GM10847 (cell line): ENCODE measurements around the gene ATAD3A.

ENCODE experiments used
- POLR2A ChIP-seq: IDR thresholded peaks from 2 replicates; pipeline ENCODE4 v1.6.1; 2011; ENCODE audit not compliant: insufficient read length; ENCODE audit errors: extremely low read depth

The ATAD3A gene

GRCh38 chr1:1507305-1507704, 4.7 kb upstream of the ATAD3A start:
- no peak for TF ChIP-seq POLR2A

DNA sequence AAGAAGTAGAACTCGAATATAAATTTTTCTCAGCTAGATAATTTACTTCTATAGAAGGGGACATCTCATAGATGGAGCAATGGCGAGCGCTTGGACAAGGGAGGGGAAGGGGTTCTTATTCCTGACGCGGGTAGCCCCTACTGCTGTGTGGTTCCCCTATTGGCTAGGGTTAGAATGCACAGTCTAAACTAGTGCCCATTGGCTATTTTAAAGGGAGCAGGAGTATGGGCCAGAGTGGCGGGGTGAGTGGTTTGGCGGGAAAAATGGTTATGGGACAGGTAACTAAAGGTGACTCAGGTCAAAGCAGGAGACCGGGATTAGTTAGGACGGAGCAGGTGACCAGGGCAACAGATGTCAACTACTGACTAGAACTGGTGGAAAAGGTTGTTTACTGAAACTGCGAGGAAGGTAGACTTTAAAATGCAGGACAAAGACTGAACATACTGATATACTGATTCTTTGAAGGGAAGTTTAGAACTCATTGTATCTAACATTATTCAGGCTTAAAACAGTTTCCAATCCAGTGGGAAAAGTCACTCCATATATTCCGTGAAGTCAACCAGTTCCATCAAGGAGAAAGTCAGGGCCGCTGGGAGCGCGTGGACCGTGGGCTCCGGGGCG, 940 bp upstream of the ATAD3A start:
- no peak for TF ChIP-seq POLR2A

- TF ChIP-seq POLR2A = no peak
Measured at GRCh38 chr1:1517973-1518620, 6.1 kb downstream of the ATAD3A start.

- TF ChIP-seq POLR2A = no peak
Measured at GRCh38 chr1:1521331-1521730, 9.4 kb downstream of the ATAD3A start.

DNA sequence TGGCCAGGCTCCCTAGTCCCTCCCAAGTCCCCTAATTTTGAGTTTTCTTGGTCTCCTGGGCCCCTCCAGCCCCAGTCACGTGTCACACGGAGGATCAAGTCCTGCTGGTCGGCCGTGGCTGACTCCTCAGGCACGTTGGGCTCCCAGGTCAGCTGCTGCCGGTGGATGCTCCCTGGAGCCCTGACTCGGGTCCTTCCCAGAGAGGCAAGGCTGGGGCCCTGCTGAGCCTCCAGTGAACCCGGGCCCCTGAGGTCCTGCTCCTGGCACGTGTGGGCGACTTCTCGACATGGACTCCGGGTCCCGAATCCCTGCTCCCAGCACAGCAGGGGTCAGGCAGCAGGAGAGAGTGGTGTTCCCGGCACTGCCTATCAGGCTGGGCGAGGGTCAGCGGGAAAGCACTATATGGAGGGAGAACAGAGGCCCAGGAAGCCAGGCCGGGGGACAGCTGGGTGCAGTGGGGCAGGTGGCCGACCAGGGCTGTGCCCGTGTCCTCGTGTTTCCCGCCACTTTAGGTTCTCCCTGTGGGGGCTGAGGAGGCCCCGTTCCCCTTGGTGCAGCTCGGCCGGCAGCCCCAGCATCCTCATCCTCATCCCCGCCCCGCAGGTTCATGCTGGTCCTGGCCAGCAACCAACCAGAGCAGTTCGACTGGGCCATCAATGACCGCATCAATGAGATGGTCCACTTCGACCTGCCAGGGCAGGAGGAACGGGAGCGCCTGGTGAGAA, 15.3 kb downstream of the ATAD3A start:
- no peak for TF ChIP-seq POLR2A

DNA sequence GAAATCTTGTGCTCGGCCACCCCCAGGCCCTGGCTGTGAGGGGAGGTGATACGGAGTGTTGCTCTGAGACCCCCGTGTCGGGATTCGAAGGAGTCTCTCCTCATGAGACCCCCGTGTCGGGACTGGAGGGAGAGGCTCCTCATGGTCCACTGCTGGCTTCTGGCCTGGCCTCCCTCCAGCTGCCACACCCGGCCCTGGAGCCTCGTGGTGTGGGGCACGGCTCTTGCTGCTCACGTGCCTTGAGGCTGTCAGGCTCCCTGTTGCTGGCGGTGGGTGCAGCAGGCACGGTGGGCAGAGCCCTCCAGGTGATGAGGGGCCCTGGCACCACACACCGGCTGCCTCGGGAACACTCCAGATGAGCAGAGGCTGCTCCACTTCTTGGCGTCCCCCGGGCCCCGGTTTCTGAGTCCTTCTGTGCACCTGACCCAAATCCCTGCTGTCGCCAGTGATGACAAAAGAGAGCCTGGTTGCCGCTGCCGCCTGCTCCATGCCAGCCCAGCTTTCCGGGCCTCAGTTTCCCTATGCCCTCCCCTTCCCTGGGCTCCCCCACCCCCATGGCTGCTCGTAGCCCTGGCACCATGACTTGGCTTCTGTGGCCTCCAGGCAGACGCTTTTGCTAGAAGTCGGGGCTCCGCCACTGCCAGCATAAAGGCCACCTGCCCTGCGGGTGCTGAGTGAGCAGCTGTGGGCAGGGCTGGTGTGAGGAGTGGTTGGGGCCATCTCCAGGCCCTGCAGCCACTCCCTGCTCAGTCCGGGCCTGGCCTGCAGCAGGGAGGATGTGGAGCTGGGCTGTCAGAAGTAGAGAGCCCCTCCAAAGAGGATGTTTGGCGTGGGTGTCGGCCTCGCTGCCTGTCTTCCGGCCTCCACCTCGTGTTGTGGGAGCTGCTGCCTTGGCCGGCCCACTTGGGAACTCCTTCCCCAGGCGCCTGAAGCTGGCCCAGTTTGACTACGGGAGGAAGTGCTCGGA, 16.6 kb downstream of the ATAD3A start:
- no peak for TF ChIP-seq POLR2A

DNA sequence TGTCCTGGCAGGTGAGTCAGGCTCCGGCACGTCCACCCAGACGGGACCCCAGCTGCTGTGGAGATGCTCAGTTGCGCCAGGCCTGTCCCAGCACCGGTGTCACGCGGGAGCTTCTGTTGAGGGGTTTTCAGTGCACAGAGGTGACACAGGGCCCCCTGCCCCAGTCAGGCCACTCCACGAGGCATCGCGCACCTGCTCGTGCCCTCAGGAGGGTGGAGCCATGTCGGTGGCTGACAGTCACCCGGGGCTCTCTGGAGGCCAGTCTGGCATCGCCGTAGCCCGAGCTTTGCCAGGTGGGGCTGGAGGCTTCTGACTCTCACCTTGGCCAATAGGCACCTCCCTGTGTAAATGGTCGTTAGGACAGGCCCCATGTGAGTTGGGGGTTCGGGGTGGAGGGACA, 17.4 kb downstream of the ATAD3A start:
- no peak for TF ChIP-seq POLR2A

DNA sequence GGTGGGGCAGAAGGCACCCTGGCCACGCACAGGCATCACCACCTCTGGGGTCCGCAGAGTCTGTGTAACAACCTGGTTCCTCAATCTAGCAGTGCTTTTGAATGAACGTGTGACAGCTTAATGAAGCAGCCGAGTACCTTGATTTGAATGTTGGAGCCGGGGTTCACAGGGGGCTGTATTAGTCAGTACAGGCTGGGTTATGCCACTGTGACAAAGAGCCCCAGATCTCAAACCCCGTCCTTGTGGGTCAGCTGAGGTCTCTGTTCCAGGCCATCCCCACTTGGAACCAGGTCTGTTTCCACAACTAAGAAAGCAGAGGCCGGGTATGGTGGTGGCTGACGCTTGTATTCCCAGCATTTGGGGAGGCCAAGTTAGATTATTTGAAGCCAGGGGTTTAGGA, 18.0 kb downstream of the ATAD3A start:
- TF ChIP-seq POLR2A = no peak

- no peak for TF ChIP-seq POLR2A
Measured at GRCh38 chr1:1531947-1532346, 20.0 kb downstream of the ATAD3A start.

DNA sequence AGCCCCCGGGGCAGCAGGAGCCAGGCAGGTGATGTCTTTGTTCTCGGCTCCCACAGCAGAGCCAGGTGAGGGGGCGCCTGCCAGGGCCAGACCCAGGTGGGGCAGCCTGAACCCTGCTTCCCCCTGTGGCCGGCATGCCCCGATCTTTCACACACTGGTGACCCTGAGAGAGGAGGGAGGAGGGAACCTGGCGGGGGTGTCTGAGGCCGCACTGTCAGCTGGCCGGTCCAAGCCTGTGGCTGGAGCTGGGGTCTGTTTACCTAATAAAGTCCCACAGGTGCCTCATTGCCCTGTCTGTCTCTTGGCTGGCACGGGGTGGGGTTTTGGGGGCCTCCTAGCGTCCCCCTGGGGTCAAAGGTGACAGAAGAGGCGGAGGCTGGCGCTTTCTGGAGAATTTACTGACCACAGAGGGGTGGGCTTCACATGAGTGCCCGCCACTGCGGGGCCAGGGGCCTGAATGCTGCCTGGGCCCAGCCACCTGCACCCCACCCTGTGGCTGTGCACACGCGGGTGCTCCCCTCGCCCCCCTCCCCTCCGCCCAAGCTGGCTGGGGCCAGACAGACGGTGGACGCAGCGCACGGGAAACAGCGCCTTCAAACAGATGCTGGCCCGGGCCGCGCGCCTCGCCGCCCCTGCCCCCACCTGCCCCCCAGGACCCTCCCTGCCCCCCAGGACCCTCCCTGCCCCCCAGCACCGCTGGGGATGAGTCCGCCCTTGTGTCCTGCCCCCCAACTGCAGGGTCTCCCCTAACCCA, 22.6 kb downstream of the ATAD3A start:
- no peak for TF ChIP-seq POLR2A

DNA sequence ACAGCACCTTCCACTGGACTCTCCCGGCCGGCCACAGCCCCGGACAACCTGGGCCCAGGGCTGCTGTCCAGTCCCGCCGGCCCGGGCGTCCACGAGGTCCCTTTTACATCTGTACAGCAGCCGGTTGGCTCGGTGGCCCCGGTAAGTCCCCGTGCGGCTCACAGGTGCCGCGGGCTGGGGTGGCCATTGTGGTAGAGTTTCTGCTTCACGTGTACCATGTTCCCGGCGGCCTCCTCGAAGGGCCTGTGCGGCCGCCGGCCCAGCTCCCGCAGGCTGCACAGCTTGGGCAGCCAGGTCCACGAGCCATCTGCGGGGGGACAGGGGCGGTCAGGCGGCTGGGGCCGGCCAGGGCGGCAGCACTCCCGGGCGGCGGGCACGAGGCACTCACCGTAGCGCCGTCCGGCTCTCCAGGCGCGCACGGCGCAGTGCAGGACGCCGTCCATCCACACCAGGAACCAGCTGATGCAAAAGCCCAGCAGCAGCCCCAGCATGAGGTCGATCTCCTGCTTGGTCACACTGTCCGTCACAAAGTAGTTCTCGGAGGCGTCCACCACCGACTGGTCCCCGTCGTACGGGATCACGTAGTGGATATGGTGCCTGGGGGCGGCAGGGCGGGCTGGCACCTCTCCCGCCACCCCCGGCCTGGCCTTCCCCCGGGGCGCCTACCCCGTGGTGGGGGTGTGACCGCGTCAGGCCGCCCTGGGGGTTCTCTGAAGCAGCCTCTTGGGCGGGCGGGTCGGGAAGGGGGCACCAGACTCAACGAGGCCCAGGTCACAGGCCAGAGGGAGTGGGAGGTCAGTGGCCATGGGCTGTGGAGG, 23.4 kb downstream of the ATAD3A start:
- no peak for TF ChIP-seq POLR2A

GRCh38 chr1:1536019-1536937, 24.3 kb downstream of the ATAD3A start:
- TF ChIP-seq POLR2A = no peak
